Measurements from ENCODE around the gene SPATA24.

- TF ChIP-seq, protein P1, sequence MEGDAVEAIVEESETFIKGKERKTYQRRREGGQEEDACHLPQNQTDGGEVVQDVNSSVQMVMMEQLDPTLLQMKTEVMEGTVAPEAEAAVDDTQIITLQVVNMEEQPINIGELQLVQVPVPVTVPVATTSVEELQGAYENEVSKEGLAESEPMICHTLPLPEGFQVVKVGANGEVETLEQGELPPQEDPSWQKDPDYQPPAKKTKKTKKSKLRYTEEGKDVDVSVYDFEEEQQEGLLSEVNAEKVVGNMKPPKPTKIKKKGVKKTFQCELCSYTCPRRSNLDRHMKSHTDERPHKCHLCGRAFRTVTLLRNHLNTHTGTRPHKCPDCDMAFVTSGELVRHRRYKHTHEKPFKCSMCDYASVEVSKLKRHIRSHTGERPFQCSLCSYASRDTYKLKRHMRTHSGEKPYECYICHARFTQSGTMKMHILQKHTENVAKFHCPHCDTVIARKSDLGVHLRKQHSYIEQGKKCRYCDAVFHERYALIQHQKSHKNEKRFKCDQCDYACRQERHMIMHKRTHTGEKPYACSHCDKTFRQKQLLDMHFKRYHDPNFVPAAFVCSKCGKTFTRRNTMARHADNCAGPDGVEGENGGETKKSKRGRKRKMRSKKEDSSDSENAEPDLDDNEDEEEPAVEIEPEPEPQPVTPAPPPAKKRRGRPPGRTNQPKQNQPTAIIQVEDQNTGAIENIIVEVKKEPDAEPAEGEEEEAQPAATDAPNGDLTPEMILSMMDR (IDR thresholded peaks at IDR 0.05; ENCODE audit: poor library complexity, severe bottlenecking), result no peak
- TF ChIP-seq EP300 (conservative IDR thresholded peaks at IDR 0.05; ENCODE audit: poor library complexity, severe bottlenecking) (no peak), POLR2AphosphoS5 (IDR thresholded peaks at IDR 0.05) (no peak), EZH2 (IDR thresholded peaks at IDR 0.05; ENCODE audit: borderline replicate concordance, insufficient read depth, low read length, poor library complexity, severe bottlenecking) (no peak)
Measured at GRCh38 chr5:139396691-139397090, 7.2 kb downstream of the SPATA24 start.

All from neural cell (in vitro differentiated cells).